ENCODE measurements around the gene DUSP18. TPM values are rescaled to one million over a fixed set of nuclear protein-coding genes. Genes with fewer than 3 reads are reported as not detected.

Gene DUSP18
- total RNA-seq (2013) = 15.8 TPM
- polyA plus RNA-seq (10 to 100 TPM; 13.2 to 34.5 (median 18.9) TPM), polyA minus RNA-seq (28.0 and 29.6 TPM in 2 replicates), total RNA-seq (9.3 to 24.9 (median 14.7) reads per million in 11 experiments)

- peak; percentile 90 to 92 (median 90) for DNase-seq
- Histone ChIP-seq H3K4me3 (replicated peaks in 1 of 3; ENCODE audit: low read depth in 2 of 3, low read length in 3 of 3) (peak within 1 kb of the TSS; percentile 80 to 93 (median 92)), H4K20me1 (ENCODE audit: insufficient read depth, low read length) (peaks cover 12% of the 10 kb centered on the region), H3K4me1 (ENCODE audit: control insufficient read depth in 1 of 2, insufficient read depth in 2 of 2, low read length in 2 of 2) (peaks cover 19 to 26% of the 10 kb centered on the region in 2 donors), H3K27me3 (ENCODE audit: control insufficient read depth in 2 of 2, insufficient read depth in 2 of 2, low read length in 2 of 2) (peaks cover 6 to 11% of the 10 kb centered on the region in 2 donors), H3K4me2 (replicated peaks; ENCODE audit: extremely low read depth, low read length, poor library complexity, severe bottlenecking) (peak within 1 kb of the TSS; percentile 89), H2AFZ (ENCODE audit: insufficient read depth, low read depth, low read length, poor library complexity, severe bottlenecking) (peak within 1 kb of the TSS; percentile 92), H3K36me3 (replicated peaks in 1 of 2; ENCODE audit: control insufficient read depth in 1 of 2, insufficient read depth in 2 of 2, low read length in 2 of 2) (peaks cover 21 to 30% of the 10 kb centered on the region in 2 donors), H3K9me3 (replicated peaks in 1 of 2; ENCODE audit: control insufficient read depth in 1 of 2, insufficient read depth in 1 of 2, low read length in 2 of 2) (no peaks in the 10 kb centered on the region), H3K27ac (ENCODE audit: low read depth in 1 of 2, low read length in 2 of 2) (peak within 1 kb of the TSS; percentile 43 to 88), H3K79me2 (ENCODE audit: insufficient read depth, low read length) (peaks cover 4% of the 10 kb centered on the region), H3K9ac (ENCODE audit: insufficient read depth, low read length, poor library complexity, severe bottlenecking) (peak within 1 kb of the TSS; percentile 77)
- intact Hi-C loops (cut with micrococcal nuclease) = loop anchor here (1.0 to 5.0 kb wide), 2 partner anchors 32 to 75 kb away; partner anchors contain the start of genes PES1 (in 1 of the 2) and SLC35E4 (in 1 of the 2)
- Mint-ChIP-seq H3K4me3 (peak within 1 kb of the TSS; percentile 91 to 97), H3K27ac (peak within 1 kb of the TSS; percentile 77 to 94 (median 91)), H3K9me3 (peaks cover 0 to 2% (median 0%) of the 10 kb centered on the region in 7 donors), H3K4me1 (peaks cover 25% of the 10 kb centered on the region), H3K27me3 (ENCODE audit: low read depth in 3 of 3) (peaks cover 12 to 23% (median 17%) of the 10 kb centered on the region in 3 donors), H3K36me3 (peaks cover 24 to 25% of the 10 kb centered on the region in 2 donors)
- under 1% methylated on average over 76 of the region's 77 CpGs for WGBS (ENCODE audit: insufficient coverage)
- TF ChIP-seq, protein P1, sequence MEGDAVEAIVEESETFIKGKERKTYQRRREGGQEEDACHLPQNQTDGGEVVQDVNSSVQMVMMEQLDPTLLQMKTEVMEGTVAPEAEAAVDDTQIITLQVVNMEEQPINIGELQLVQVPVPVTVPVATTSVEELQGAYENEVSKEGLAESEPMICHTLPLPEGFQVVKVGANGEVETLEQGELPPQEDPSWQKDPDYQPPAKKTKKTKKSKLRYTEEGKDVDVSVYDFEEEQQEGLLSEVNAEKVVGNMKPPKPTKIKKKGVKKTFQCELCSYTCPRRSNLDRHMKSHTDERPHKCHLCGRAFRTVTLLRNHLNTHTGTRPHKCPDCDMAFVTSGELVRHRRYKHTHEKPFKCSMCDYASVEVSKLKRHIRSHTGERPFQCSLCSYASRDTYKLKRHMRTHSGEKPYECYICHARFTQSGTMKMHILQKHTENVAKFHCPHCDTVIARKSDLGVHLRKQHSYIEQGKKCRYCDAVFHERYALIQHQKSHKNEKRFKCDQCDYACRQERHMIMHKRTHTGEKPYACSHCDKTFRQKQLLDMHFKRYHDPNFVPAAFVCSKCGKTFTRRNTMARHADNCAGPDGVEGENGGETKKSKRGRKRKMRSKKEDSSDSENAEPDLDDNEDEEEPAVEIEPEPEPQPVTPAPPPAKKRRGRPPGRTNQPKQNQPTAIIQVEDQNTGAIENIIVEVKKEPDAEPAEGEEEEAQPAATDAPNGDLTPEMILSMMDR (IDR thresholded peaks at IDR 0.05) = peak; percentile 65
Observed at GRCh38 chr22:30667494-30668385, at the start of gene DUSP18. Gene DUSP18 (minus strand): TSS chr22:30667875. CDS start chr22:30664003, 3,872 bp downstream.

- H3K27ac ChIP-seq (ENCODE audit: low read depth in 1 of 2, low read length in 2 of 2) = no peak overlapping the region
- no peak for DNase-seq
- no peaks in the 10 kb centered on the region for H3K27me3 ChIP-seq (ENCODE audit: control insufficient read depth in 2 of 2, insufficient read depth in 2 of 2, low read length in 2 of 2)
- no peaks in the 10 kb centered on the region for H4K20me1 ChIP-seq (ENCODE audit: insufficient read depth, low read length)
- Mint-ChIP-seq H3K4me3 (no peak overlapping the region), H3K36me3 (no peaks in the 10 kb centered on the region), H3K27me3 (ENCODE audit: low read depth in 3 of 3) (peaks cover 2 to 11% (median 6%) of the 10 kb centered on the region in 3 donors), H3K9me3 (no peaks in the 10 kb centered on the region), H3K4me1 (no peaks in the 10 kb centered on the region), H3K27ac (no peak overlapping the region)
- H3K79me2 ChIP-seq (ENCODE audit: insufficient read depth, low read length) = no peaks in the 10 kb centered on the region
- no peak overlapping the region for H3K4me2 ChIP-seq (replicated peaks; ENCODE audit: extremely low read depth, low read length, poor library complexity, severe bottlenecking)
- H3K9ac ChIP-seq (ENCODE audit: insufficient read depth, low read length, poor library complexity, severe bottlenecking) = no peak overlapping the region
- no peaks in the 10 kb centered on the region for H3K4me1 ChIP-seq (ENCODE audit: control insufficient read depth in 1 of 2, insufficient read depth in 2 of 2, low read length in 2 of 2)
- H3K36me3 ChIP-seq (replicated peaks in 1 of 2; ENCODE audit: control insufficient read depth in 1 of 2, insufficient read depth in 2 of 2, low read length in 2 of 2) = no peaks in the 10 kb centered on the region
- TF ChIP-seq, protein P1 (IDR thresholded peaks at IDR 0.05) = no peak
- H3K9me3 ChIP-seq (replicated peaks in 1 of 2; ENCODE audit: control insufficient read depth in 1 of 2, insufficient read depth in 1 of 2, low read length in 2 of 2) = no peaks in the 10 kb centered on the region
- H3K4me3 ChIP-seq (replicated peaks in 1 of 3; ENCODE audit: low read depth in 2 of 3, low read length in 3 of 3) = no peak overlapping the region
- no peak overlapping the region for H2AFZ ChIP-seq (ENCODE audit: insufficient read depth, low read depth, low read length, poor library complexity, severe bottlenecking)
- intact Hi-C loops (cut with micrococcal nuclease) = no loop called here
- WGBS (ENCODE audit: insufficient coverage) = no CpG with 5 or more reads among the region's 2 CpGs
Observed at GRCh38 chr22:30714062-30714461, 46.4 kb upstream of the DUSP18 start.
